AG08396 (cell line): ENCODE measurements around the gene EFHD1.
A peak's percentile ranks its signal among the peaks of the same experiment; 100 is the strongest.
"Not testable (repeated sequence)": the region's sequence is repeated elsewhere in the genome, so short reads cannot be mapped to it uniquely, and the experiment has no call there.

Experiments
- DNase-seq: peaks from one replicate; pipeline ENCODE4 v3.0.0; 2012; ENCODE audit warnings: low spot score, mixed read lengths

EFHD1 gene

DNA sequence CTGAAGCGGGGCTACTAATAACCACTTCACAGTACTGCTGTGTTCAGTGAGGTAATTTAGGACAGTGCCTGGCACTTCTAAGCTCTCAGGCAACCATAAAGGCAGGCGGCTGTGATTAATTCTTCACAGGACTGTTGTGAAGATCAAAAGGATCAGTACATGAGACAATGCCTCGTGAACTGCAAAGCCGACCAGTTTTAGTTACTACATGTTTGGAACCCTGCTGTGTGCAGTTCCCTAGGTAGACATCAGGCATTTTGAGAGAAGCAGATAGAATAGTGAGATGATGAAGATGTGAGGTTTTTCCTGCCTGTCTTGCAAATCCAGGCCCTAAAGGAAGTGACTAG is 19.1 kb downstream of the EFHD1 start:
- no peak for DNase-seq

DNA sequence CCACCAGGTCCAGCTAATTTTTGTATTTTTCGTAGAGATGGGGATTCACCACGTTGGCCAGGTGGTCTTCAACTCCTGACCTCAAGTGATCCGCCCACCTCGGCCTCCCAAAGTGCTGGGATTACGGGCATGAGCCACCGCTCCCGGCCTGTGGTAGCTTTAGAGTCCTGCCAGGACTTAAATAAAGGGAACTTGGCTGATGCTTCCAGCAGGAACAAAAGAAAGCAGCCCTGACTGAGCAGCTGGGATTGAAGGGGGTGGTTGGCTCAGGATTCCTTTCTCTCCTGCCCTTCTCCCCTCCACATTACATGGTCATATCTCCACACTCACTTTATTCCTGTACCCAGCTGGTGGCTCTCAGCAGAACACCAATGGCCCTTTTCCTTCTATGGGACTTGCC is 20.0 kb downstream of the EFHD1 start:
- no peak for DNase-seq

DNA sequence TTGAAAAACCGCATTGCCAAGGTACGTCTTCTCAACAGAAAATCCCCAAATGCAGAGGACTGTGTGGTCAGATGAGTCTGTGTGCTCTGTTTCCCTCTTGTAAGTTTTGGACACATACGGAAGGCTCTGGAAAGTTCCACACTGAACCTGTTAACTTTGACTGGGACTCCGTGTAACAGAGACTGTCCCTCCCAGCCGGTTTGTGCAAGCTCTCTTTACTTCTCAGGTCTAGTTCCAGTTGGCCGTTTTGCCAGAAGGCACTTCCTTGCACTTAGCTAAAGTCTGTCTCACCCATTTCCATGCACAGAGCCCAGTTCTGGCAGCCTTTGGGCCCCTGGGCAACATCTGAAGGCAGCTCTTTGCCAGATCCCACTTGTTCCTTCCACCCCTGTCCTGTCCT is 22.0 kb downstream of the EFHD1 start:
- DNase-seq: no peak

GRCh38 chr2:232658217-232658785 is 24.9 kb downstream of the EFHD1 start:
- DNase-seq: no peak

GRCh38 chr2:232659359-232659758 is 26.0 kb downstream of the EFHD1 start:
- DNase-seq: no peak

DNA sequence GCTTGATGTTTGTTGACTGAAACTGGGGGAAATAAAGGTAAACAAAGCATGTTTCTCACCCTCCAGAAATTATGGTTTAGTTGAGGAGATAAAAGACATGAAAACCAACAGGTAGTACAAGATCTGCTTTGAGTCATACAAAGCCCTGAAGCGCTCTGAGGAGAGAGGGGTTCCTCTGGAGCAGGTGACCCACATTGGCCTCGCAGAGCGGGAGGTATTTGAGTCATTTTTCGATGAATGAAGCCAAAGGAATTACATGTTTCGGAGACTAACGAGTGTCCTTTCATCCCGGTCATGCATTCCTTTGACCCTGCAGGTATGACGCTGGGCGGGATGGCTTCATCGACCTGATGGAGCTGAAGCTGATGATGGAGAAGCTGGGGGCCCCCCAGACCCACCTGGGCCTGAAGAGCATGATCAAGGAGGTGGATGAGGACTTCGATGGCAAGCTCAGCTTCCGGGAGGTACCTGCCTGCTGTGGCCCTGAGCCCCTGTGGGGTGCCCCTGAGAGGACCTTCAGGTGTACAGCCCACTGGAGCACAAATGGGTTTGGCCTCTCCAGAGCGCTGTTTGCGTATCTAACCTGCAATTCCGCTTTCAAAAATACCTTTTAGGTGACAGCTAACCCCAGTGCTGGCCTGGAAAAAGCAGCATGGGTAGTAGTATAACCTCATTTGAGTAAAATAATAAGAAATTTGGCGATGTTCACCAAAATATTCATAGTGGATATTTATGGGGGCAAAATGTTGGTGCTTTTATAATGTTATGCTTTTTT is 29.3 kb downstream of the EFHD1 start:
- no peak for DNase-seq

- DNase-seq: no peak
Observed at GRCh38 chr2:232666051-232666805, 32.8 kb downstream of the EFHD1 start.

GRCh38 chr2:232667989-232668583 is 34.7 kb downstream of the EFHD1 start:
- DNase-seq: no peak

- no peak for DNase-seq
Observed at GRCh38 chr2:232668805-232669444, 35.5 kb downstream of the EFHD1 start.

GRCh38 chr2:232672588-232672987 is 39.2 kb downstream of the EFHD1 start:
- DNase-seq: no peak

GRCh38 chr2:232674491-232674890 is 41.1 kb downstream of the EFHD1 start:
- no peak for DNase-seq

DNA sequence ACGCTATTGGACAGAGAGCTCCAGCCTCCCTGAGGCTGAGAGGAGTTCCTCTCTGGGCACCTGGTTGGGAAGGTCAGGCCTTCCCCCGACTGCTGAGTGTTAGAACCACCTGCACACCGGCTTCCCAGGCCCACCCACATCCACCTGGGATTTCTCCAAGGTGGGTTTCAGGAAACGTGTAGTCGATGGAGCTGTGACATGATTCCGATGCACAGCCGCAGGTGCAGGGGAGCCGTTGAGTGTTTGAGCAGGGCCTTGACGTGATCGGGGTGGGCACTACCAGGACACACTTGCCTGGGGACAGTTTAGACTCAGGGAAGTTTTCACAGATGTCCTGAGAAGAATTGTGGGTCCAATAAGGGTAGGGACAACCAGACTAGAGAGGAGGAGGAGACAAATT is 42.0 kb downstream of the EFHD1 start:
- no peak for DNase-seq

- no peak for DNase-seq
Observed at GRCh38 chr2:232680006-232680405, 46.6 kb downstream of the EFHD1 start.

DNA sequence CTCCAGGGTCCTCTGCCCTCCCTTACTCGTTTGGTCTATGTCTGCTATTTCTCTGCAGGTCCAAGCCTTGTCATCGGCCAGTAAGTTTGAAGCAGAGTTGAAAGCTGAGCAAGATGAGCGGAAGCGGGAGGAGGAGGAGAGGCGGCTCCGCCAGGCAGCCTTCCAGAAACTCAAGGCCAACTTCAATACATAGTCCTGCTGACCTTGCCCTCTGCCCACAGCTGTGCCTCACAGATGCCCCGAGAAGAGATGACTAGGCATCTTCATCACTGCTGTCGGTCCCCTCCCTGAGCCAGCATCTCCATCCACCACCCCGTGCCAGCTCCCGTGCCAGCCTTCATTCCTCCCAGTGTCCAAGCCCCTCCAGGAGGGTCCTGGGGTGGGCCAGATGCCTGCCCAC is 48.1 kb downstream of the EFHD1 start:
- no peak for DNase-seq

DNA sequence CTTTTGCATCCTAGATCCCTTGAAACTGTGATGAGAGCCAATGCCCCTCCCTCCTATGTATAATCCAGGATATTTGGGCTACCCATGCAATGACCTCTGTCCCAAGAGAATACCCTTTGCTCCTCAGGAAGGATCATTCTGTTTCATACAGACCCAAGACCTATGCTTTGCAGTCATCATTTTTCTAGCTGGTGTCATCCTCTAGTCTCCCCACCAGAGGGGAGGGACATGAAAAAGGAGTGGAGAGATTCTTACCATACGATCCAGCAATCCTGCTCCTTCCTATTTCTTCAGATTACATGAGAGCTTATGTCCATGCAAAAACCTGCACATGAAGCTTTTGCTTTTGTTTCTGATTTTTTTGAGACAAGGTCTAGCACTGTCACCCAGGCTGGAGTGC is 50.0 kb downstream of the EFHD1 start:
- DNase-seq: no peak

DNA sequence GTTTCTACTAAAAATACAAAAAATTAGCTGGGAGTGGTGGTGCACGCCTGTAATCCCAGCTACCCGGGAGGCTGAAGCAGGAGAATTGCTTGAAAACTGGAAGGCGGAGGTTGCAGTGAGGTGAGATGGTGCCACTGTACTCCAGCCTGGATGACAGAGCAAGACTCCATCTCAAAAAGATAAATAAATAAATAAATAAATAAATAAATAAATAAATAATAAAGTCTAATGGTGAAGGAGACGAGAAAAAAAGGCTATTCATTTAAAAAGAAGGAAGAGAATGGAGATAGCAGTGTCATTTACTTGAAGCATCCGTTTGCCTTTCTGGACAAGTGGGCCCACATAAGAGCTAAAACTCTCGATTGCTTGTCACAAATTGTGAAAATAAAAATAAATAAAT is 52.0 kb downstream of the EFHD1 start:
- not testable (repeated sequence) for DNase-seq

GRCh38 chr2:232687382-232688160 is 54.2 kb downstream of the EFHD1 start:
- DNase-seq: no peak

DNA sequence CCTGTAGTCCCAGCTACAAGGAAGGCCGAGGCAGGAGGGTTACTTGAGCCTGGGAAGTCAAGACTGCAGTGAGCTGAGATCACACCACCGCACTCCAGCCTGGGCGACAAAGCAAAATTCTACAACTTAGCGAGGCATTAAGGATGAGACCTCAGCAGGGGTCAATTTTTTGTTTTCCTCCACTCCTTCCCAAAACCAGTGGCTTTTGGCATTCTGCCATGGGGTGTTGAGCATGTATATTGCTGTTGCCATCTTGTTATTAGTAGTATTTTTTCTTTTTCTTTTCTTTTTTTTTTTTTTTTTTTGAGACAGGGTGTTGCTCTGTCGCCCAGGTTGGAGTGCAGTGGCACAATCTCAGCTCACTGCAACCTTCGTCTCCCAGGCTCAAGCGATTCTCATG is 54.8 kb downstream of the EFHD1 start:
- no peak for DNase-seq

GRCh38 chr2:232689152-232689910 is 55.9 kb downstream of the EFHD1 start:
- DNase-seq: peak; percentile 42

DNA sequence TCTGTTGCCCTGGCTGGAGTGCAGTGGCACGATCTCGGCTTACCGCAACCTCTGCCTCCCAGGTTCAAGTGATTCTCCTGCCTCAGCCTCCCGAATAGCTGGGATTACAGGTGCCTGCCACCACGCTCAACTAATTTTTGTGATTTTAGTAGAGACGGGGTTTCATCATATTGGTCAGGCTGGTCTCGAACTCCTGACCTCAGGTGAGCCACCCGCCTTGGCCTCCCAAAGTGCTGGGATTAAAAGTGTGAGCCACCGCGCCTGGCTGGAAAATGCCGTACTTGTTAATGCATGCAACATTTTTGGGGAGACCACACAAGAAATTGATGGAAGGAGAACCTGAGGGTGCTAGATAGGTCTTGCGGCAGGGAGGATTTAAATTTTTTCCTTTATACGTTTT is 57.7 kb downstream of the EFHD1 start:
- not testable (repeated sequence) for DNase-seq

DNA sequence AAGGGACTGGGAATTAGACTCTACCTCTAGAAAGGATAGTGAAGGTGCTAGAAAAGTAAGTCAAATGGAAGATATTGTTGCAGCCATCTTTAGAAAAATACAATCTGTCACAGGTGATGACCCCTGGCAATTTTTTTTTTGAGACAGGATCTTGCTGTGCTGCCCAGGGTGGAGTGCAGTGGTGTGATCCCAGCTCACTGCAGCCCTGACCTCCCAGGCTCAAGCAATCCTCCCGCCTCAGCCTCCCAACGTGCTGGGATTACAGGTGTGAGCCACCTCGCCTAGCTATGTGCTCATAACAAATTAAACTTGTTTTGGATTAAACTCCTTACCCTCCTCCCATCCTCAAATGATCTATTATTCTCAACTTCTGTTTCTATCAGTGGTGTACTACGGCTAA is 59.9 kb downstream of the EFHD1 start:
- no peak for DNase-seq
